Activated CD4-positive, alpha-beta T cell treated with anti-CD3 and anti-CD28 coated beads for 48 hours (primary cell): Measurements from ENCODE around the gene SLC5A5.
A peak's percentile ranks its signal among the peaks of the same experiment; 100 is the strongest.

Source experiments
- DNase-seq: peaks from one replicate; pipeline ENCODE4 v3.0.0-alpha.2; 2020

The SLC5A5 gene

DNA sequence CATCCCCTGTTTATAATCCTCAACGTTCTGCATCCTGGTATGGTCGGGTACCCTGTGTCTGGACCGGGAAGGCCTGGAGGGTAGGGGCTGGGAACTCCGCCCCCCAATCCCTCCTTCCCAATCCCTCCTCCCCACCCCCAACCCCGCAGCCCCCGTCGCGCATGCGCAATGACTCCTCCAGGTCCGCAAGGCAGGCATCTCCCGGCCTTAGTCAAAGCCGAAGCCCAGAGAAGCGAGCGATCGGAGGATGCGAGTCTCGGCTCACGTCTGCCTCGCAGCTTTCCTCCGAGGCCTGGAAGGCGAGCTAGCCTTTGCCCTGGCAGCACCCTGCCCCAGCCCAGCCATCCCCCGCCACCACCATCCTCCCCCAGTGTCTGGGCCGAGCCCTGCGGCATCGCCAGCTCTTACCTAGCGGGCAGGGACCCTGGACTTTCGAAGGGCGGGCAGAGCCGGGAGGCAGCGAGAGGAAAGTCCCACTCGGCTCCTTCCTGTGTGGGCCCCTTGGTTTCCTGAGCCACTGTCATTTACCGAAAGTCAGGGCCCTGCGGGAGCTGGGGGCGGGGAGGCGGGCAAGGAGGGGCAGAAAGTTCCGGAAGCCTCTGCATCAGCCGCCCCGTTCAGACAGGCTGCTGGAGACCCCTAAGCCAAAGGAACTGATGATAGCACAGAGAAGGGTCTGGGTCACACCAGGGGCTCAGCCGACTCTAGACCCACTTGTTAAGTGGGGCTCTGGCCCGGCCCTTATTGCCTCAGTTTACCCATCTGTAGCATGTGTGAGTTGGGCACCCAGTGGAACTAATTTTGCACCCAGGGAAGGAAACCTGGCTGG is 24.0 kb upstream of the SLC5A5 start, which contains the start of gene JAK3:
Gene JAK3 (minus strand): TSS at position 445 of the 829 bp plus-strand sequence. CDS start 3,565 bp downstream, outside the sequence.
- peak; percentile 94 for DNase-seq

- DNase-seq, result peak; percentile 38
Observed at GRCh38 chr19:17848595-17849292, 23.0 kb upstream of the SLC5A5 start.

GRCh38 chr19:17854061-17854460 is 17.7 kb upstream of the SLC5A5 start:
- DNase-seq, result no peak

DNA sequence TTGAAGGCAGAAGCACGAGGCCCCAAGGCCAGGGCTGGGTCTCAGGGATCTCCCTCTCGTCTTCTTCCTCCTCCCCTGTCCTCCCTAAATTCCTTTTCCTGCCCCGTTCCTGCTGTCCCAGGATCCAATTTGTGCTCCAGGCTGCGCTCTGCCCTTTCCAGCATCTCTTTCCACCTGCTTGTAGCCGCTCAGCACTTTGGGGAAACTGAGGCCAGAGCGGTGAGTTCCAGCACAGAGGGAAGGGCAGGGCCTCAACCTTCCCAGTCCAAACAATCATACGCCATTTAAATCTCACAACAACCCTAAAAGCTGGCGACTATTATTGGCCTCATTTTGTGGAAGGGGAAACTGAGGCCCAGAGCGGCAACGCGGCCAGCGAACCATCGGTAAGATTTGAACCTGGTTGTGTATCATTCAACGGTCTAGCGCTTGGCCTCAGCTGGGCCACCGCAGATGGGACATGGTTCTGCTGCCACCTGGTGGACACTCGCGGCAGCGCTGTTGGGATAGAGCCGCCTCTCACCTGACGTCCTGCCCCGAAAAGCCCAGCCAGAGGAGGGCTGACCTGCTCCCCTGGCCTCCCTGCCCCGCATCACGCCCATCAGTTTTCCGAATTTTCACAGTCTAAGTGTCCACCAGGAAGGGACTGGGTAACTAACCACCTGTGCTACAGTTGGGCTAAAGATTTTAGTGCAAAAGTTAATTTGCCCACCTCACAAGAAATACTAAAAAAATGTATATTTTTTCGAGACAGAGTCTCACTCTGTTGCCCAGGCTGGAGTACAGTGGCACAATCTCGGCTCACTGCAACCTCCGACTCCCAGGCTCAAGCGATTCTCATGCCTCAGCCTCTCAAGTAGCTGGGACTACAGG is 16.2 kb upstream of the SLC5A5 start:
- peak; percentile 95 for DNase-seq

GRCh38 chr19:17859533-17860330 is 12.0 kb upstream of the SLC5A5 start, which contains the start of gene RPL18A:
TSS of gene RPL18A (plus strand) at chr19:17859910. CDS start at chr19:17859957, 47 bp downstream.
- DNase-seq, result peak; percentile 100

DNA sequence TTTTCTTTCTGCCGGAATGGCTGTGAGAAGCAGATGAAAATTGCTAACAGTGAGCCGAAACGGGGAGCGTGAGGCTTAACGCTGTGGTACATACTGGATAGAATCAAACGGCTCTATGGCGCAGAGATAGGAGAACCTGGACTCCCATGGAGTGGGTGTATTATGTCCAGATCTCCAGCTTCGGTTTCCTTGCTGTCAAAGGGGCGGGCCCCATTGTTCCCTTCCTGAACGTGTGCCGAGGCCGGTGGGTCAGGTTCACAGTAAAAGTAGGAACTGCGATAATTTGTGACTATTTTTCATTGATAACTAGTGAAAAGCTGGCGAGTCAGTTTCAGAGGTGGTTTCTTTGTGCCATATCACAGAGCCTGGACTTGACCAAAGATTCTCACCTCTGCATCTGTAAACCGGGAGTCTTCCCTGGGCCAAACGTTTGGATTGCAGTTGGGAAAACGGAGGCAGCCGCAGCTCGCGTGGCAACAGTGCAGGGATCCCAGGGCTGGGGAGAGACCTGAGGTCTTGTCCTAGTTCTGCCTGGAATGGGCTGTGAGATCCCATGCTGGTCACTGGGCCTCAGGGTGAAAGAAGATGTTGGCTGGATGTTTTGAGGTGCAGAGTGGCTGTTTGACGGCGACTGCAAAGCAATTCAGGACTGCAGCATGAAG is 11.3 kb upstream of the SLC5A5 start:
- no peak for DNase-seq

GRCh38 chr19:17860993-17861360 is 10.8 kb upstream of the SLC5A5 start:
- DNase-seq, result no peak

DNA sequence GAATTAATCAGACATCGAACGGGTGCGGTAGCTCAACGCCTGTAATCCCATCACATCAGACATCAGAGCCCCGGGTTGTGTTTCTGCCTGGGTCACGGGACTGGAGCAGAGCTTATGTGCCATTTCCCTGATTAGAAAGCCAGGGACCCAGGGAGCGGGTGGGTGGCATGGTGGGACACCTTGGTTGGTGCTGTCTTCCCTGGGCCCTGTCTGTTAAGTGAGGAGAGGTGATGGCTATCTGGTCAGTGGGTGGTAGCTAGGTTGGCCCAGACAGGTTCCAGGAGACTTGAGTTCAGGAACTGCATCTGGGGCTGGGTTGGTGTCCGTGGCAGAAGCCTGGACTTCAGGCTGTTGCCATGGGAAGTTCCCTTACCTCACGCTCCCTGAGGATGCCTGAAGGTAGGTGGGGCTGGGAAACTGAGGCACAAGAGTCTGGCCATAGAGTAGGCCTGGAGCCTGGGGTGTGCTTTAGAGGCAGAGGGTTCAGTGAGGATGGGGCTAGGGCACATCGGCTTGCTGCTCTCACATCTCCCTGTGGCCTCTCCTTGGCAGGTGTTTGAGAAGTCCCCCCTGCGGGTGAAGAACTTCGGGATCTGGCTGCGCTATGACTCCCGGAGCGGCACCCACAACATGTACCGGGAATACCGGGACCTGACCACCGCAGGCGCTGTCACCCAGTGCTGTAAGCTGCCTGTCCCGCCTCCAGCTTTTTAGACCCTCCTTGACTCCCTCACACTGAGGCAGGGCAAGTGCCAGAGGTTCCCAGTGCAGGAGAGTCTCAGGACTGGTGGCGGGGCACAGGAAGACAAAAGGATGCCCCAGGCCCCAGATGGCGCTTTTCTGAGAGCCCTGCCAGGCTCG is 10.0 kb upstream of the SLC5A5 start:
- DNase-seq, result peak; percentile 28

- peak; percentile 26 for DNase-seq
Observed at GRCh38 chr19:17862711-17863519, 8.8 kb upstream of the SLC5A5 start.

GRCh38 chr19:17863520-17864182 is 8.1 kb upstream of the SLC5A5 start:
- peak; percentile 27 for DNase-seq

GRCh38 chr19:17865364-17866311 is 6.1 kb upstream of the SLC5A5 start:
- peak; percentile 51 for DNase-seq

DNA sequence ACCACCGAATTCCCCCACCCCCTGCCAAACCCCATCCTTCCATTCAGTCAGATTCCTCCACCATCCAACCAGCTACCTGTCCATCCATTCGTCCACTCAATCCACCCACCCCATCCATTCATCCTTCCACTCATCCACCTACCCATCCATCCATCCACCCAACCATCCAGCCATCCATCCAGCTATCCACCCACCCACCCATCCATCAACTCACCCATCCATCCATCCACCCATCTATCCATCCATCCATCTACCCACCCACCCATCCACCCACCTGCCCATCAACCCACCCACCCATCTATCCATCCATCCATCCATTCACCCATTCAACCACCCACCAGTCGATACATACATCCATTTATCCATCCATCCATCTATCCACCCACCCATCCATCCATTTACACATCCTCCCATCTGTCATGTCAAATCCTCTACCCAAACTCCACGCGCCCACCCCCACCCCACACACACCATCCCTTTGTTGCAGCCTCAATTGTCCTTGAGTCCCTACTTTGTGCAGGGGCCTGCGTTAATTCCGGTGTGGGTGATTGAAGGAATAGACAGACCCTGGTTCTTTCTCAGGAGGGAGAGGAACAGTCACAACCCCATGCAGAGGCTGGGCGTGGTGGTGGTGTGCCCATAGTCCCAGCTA is 5.3 kb upstream of the SLC5A5 start:
- no peak for DNase-seq

- DNase-seq, result no peak
Observed at GRCh38 chr19:17866964-17867486, 4.7 kb upstream of the SLC5A5 start.

- DNase-seq, result no peak
Observed at GRCh38 chr19:17868669-17869068, 3.1 kb upstream of the SLC5A5 start.

- DNase-seq, result no peak
Observed at GRCh38 chr19:17869114-17869608, 2.6 kb upstream of the SLC5A5 start.

- no peak for DNase-seq
Observed at GRCh38 chr19:17871032-17871877, 490 bp upstream of the SLC5A5 start.
